H9 (cell line): ENCODE data around the gene RDH13. TPM values are rescaled to one million over a fixed set of nuclear protein-coding genes. Genes with fewer than 3 reads are reported as not detected.

ENCODE experiments used
- DNase-seq: peaks from one replicate; pipeline ENCODE4 v3.0.0-alpha.2; 2017
- H2AFZ ChIP-seq: one replicate; pipeline ENCODE4 v1.6.1; 2013; ENCODE audit warnings: mild to moderate bottlenecking, low read length, control low read depth, moderate library complexity
- H2AK5ac ChIP-seq: 2 replicates; pipeline ENCODE4 v1.6.1; 2013; ENCODE audit warnings: low read length, control low read depth, mixed read lengths; ENCODE audit not compliant: insufficient read length
- H2BK120ac ChIP-seq: one replicate; pipeline ENCODE4 v1.6.1; 2013; ENCODE audit warnings: low read depth, mild to moderate bottlenecking, low read length, control low read depth, inconsistent platforms; ENCODE audit not compliant: poor library complexity, severe bottlenecking
- H2BK12ac ChIP-seq: 2 replicates; pipeline ENCODE4 v1.6.1; 2013; ENCODE audit warnings: low read length, control low read depth, mixed read lengths, low read depth; ENCODE audit not compliant: insufficient read length
- H2BK15ac ChIP-seq: 2 replicates; pipeline ENCODE4 v1.6.1; 2013; ENCODE audit warnings: low read depth, low read length, control low read depth
- H2BK20ac ChIP-seq: one replicate; pipeline ENCODE4 v1.6.1; 2013; ENCODE audit warnings: low read depth, mild to moderate bottlenecking, low read length, control low read depth, inconsistent platforms; ENCODE audit not compliant: poor library complexity, severe bottlenecking
- H2BK5ac ChIP-seq: 2 replicates; pipeline ENCODE4 v1.6.1; 2013; ENCODE audit warnings: low read length, control low read depth, mixed read lengths; ENCODE audit not compliant: insufficient read length
- H3K14ac ChIP-seq: 2 replicates; pipeline ENCODE4 v1.6.1; 2013; ENCODE audit warnings: low read length, control low read depth; ENCODE audit not compliant: insufficient read depth
- H3K18ac ChIP-seq: 2 replicates; pipeline ENCODE4 v1.6.1; 2013; ENCODE audit warnings: low read depth, mild to moderate bottlenecking, mixed read lengths, low read length, control low read depth; ENCODE audit not compliant: insufficient read length
- H3K23ac ChIP-seq: 2 replicates; pipeline ENCODE4 v1.6.1; 2013; ENCODE audit warnings: low read length, control low read depth, mixed read lengths, low read depth; ENCODE audit not compliant: insufficient read length
- H3K23me2 ChIP-seq: 2 replicates; pipeline ENCODE4 v1.6.1; 2013; ENCODE audit warnings: low read depth, mild to moderate bottlenecking, mixed read lengths, low read length, control low read depth; ENCODE audit not compliant: insufficient read length, poor library complexity, severe bottlenecking
- H3K27ac ChIP-seq: 2 replicates; pipeline ENCODE4 v1.5.1; 2013; ENCODE audit warnings: low read length, control low read depth, mixed read lengths, low read depth; ENCODE audit not compliant: insufficient read length
- H3K27me3 ChIP-seq: 2 replicates; pipeline ENCODE4 v1.6.1; 2013; ENCODE audit warnings: low read length, control low read depth, inconsistent platforms; ENCODE audit not compliant: insufficient read depth
- H3K4ac ChIP-seq: 2 replicates; pipeline ENCODE4 v1.6.1; 2013; ENCODE audit warnings: low read depth, mild to moderate bottlenecking, control low read depth, inconsistent platforms, low read length, moderate library complexity
- H3K4me1 ChIP-seq: 2 replicates; pipeline ENCODE4 v1.6.1; 2013; ENCODE audit warnings: low read length, control low read depth, inconsistent platforms; ENCODE audit not compliant: insufficient read depth
- H3K4me2 ChIP-seq: 2 replicates; pipeline ENCODE4 v1.6.1; 2013; ENCODE audit warnings: low read length, control low read depth, mixed read lengths; ENCODE audit not compliant: insufficient read length, insufficient read depth
- H3K56ac ChIP-seq: 2 replicates; pipeline ENCODE4 v1.6.1; 2013; ENCODE audit warnings: low read depth, mild to moderate bottlenecking, mixed read lengths, low read length, control low read depth; ENCODE audit not compliant: insufficient read length
- H3K79me1 ChIP-seq: 2 replicates; pipeline ENCODE4 v1.6.1; 2013; ENCODE audit warnings: low read depth, mild to moderate bottlenecking, moderate library complexity, low read length, control low read depth, inconsistent platforms; ENCODE audit not compliant: insufficient read depth, poor library complexity, severe bottlenecking
- H3K79me2 ChIP-seq: 2 replicates; pipeline ENCODE4 v1.6.1; 2013; ENCODE audit warnings: low read length, control low read depth, inconsistent platforms; ENCODE audit not compliant: insufficient read depth
- H3K9ac ChIP-seq: 2 replicates; pipeline ENCODE4 v1.6.1; 2013; ENCODE audit warnings: low read length, control low read depth, mixed read lengths; ENCODE audit not compliant: insufficient read length; ENCODE audit errors: extremely low read depth
- H3K9me3 ChIP-seq: one replicate; pipeline ENCODE4 v1.6.1; 2013; ENCODE audit warnings: low read depth, low read length, inconsistent platforms; ENCODE audit not compliant: control insufficient read depth
- H3T11ph ChIP-seq: one replicate; pipeline ENCODE4 v1.6.1; 2013; ENCODE audit warnings: mild to moderate bottlenecking, low read length, control low read depth, inconsistent platforms
- H4K20me1 ChIP-seq: one replicate; pipeline ENCODE4 v1.6.1; 2013; ENCODE audit not compliant: control insufficient read depth, insufficient read length, insufficient read depth
- H4K5ac ChIP-seq: 2 replicates; pipeline ENCODE4 v1.6.1; 2013; ENCODE audit warnings: low read depth, mild to moderate bottlenecking, mixed read lengths, low read length, control low read depth; ENCODE audit not compliant: insufficient read length
- H4K8ac ChIP-seq: replicated peaks from 2 replicates; pipeline ENCODE4 v1.6.1; 2013; ENCODE audit warnings: low read length, control low read depth, mixed read lengths, low read depth; ENCODE audit not compliant: insufficient read length
- H4K91ac ChIP-seq: 2 replicates; pipeline ENCODE4 v1.6.1; 2013; ENCODE audit warnings: low read depth, mild to moderate bottlenecking, moderate library complexity, mixed read lengths, low read length, control low read depth; ENCODE audit not compliant: insufficient read length
- H3K27ac Mint-ChIP-seq, 3 experiments: 2 replicates in 2 of 3; 3 replicates in 1 of 3; pipeline ENCODE4 v1.8.0; 2020 to 2021; ENCODE audit warnings: mixed read lengths in 3 of 3, mild to moderate bottlenecking in 1 of 3, moderate library complexity in 1 of 3
- H3K27me3 Mint-ChIP-seq: 2 replicates; pipeline ENCODE4 v1.8.0; 2021; ENCODE audit warnings: low read depth, mild to moderate bottlenecking, moderate library complexity, mixed read lengths
- H3K36me3 Mint-ChIP-seq, 3 experiments: 2 replicates in 2 of 3; 3 replicates in 1 of 3; pipeline ENCODE4 v1.8.0; 2020 to 2021; ENCODE audit warnings: low read depth in 3 of 3, mixed read lengths in 3 of 3; ENCODE audit not compliant: insufficient read depth in 1 of 3
- H3K4me1 Mint-ChIP-seq, 2 experiments: 2 replicates each; pipeline ENCODE4 v1.8.0; 2020; ENCODE audit warnings: mixed read lengths in 2 of 2
- H3K4me3 Mint-ChIP-seq, 2 experiments: 2 replicates in 1 of 2; 3 replicates in 1 of 2; pipeline ENCODE4 v1.8.0; 2020 to 2021; ENCODE audit warnings: mild to moderate bottlenecking in 2 of 2, mixed read lengths in 2 of 2, moderate library complexity in 1 of 2
- H3K9me3 Mint-ChIP-seq, 2 experiments: 2 replicates in 1 of 2; 3 replicates in 1 of 2; pipeline ENCODE4 v1.8.0; 2020; ENCODE audit warnings: mild to moderate bottlenecking in 2 of 2, mixed read lengths in 2 of 2, moderate library complexity in 1 of 2
- WGBS: extraction: QIAGEN DNeasy Blood & Tissue Kit; methylation state at CpG from one replicate; pipeline ENCODE4 v1.1.7; 2013; ENCODE audit warnings: missing lambda C conversion rate, low lambda C conversion rate, mixed read lengths; ENCODE audit not compliant: insufficient read length; ENCODE audit errors: extremely low coverage; 5-methylcytosine and 5-hydroxymethylcytosine counted together
- total RNA-seq: library from RNA; stranded (reverse); gene quantifications from 2 replicates; pipeline ENCODE4 v1.2.1, GENCODE V29; 2021
- TF ChIP-seq, protein P1 (sequence below): fragments of 200-600 bp; sonication (generic); conservative IDR thresholded peaks from 3 replicates; pipeline ENCODE4 v1.8.0; 2021; ENCODE audit warnings: antibody characterized with exemption, mild to moderate bottlenecking

Gene RDH13
- total RNA-seq, 1 experiment from 2014 or later = 21.5 TPM

DNA sequence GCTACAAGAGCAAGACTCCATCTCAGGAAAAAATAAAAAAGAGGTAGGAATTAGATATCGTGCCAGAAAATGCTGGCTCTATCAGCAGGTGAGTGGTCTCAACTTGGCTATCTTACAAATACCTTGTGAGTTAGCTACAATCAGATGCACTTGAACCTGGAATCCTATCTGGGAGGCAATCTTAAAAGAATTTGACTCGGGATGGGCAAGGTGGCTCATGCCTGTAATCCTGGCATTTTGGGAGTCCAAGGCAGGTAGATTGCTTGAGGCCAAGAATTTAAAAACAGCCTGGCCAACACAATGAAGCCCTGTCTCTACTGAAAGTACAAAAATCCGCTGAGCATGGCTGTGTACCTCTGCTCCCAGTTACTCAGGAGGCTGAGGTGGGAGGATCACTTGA is 67.4 kb downstream of the RDH13 start:
- Mint-ChIP-seq H3K27ac (no peak overlapping the region), H3K27me3 (peaks cover 27% of the 10 kb centered on the region), H3K4me1 (no peaks in the 10 kb centered on the region), H3K36me3 (peaks cover 26 to 78% (median 45%) of the 10 kb centered on the region in 3 experiments; a peak in 6 of 7 replicates), H3K4me3 (no peak overlapping the region), H3K9me3 (peaks cover 0 to 71% of the 10 kb centered on the region in 2 experiments; a peak in 3 of 5 replicates)
- H3K9me3 ChIP-seq = no peaks in the 10 kb centered on the region
- no peaks in the 10 kb centered on the region for H3K79me1 ChIP-seq
- no peaks in the 10 kb centered on the region for H3K23me2 ChIP-seq
- no peaks in the 10 kb centered on the region for H3K79me2 ChIP-seq
- no peak overlapping the region for H4K8ac ChIP-seq
- no peak overlapping the region for H3K27ac ChIP-seq
- DNase-seq = no peak
- TF ChIP-seq, protein P1, sequence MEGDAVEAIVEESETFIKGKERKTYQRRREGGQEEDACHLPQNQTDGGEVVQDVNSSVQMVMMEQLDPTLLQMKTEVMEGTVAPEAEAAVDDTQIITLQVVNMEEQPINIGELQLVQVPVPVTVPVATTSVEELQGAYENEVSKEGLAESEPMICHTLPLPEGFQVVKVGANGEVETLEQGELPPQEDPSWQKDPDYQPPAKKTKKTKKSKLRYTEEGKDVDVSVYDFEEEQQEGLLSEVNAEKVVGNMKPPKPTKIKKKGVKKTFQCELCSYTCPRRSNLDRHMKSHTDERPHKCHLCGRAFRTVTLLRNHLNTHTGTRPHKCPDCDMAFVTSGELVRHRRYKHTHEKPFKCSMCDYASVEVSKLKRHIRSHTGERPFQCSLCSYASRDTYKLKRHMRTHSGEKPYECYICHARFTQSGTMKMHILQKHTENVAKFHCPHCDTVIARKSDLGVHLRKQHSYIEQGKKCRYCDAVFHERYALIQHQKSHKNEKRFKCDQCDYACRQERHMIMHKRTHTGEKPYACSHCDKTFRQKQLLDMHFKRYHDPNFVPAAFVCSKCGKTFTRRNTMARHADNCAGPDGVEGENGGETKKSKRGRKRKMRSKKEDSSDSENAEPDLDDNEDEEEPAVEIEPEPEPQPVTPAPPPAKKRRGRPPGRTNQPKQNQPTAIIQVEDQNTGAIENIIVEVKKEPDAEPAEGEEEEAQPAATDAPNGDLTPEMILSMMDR = no peak
- H4K91ac ChIP-seq = no peak overlapping the region
- no peak overlapping the region for H2BK5ac ChIP-seq
- no peak overlapping the region for H3K14ac ChIP-seq
- H3K9ac ChIP-seq = no peak overlapping the region
- no peaks in the 10 kb centered on the region for H3K4me1 ChIP-seq
- no peak overlapping the region for H2BK120ac ChIP-seq
- H3K18ac ChIP-seq = no peak overlapping the region
- no peak overlapping the region for H3K23ac ChIP-seq
- no peak overlapping the region for H2AK5ac ChIP-seq
- WGBS = no CpG with 5 or more reads among the region's 3 CpGs
- no peaks in the 10 kb centered on the region for H4K20me1 ChIP-seq
- no peak overlapping the region for H3K56ac ChIP-seq
- no peak overlapping the region for H2BK12ac ChIP-seq
- H3K27me3 ChIP-seq = no peaks in the 10 kb centered on the region
- H3K4ac ChIP-seq = no peak overlapping the region
- H3T11ph ChIP-seq = no peak overlapping the region
- H2BK20ac ChIP-seq = no peak overlapping the region
- no peak overlapping the region for H3K4me2 ChIP-seq
- no peak overlapping the region for H2AFZ ChIP-seq
- no peak overlapping the region for H2BK15ac ChIP-seq
- no peak overlapping the region for H4K5ac ChIP-seq

Other genes starting within 250 kb of the RDH13 start
- gene KIR3DL1, start 246.7 kb downstream of the RDH13 start, total RNA-seq = not detected in 2 replicates
- gene KIR2DS4, start 230.5 kb downstream of the RDH13 start, total RNA-seq = not detected in 2 replicates
- not detected in 2 replicates for gene KIR3DL2, start 212.7 kb downstream of the RDH13 start, total RNA-seq
- not detected in 2 replicates for gene FCAR, start 188.9 kb downstream of the RDH13 start, total RNA-seq
- gene NCR1, start 157.0 kb downstream of the RDH13 start, total RNA-seq = 1.4 and 2.0 TPM in 2 replicates
- 1.1 TPM in 2 replicates for gene NLRP7, start 115.6 kb downstream of the RDH13 start, total RNA-seq
- 131 and 132 TPM in 2 replicates for gene NLRP2, start 96.8 kb downstream of the RDH13 start, total RNA-seq
- gene GP6, start 24.9 kb downstream of the RDH13 start, total RNA-seq = 0.15 and 0.53 TPM in 2 replicates
- 21.2 and 24.0 TPM in 2 replicates for gene EPS8L1, start 12.7 kb upstream of the RDH13 start, total RNA-seq
- gene PPP1R12C, start 54.5 kb upstream of the RDH13 start, total RNA-seq = 79.9 and 87.7 TPM in 2 replicates
- 124 and 127 TPM in 2 replicates for gene TNNT1, start 86.1 kb upstream of the RDH13 start, total RNA-seq
- 36.9 and 41.0 TPM in 2 replicates for gene TNNI3, start 94.6 kb upstream of the RDH13 start, total RNA-seq
- gene DNAAF3, start 103.5 kb upstream of the RDH13 start, total RNA-seq = 3.0 and 4.6 TPM in 2 replicates
- 3.0 and 4.5 TPM in 2 replicates for gene SYT5, start 117.1 kb upstream of the RDH13 start, total RNA-seq
- 0.24 and 0.33 TPM in 2 replicates for gene PTPRH, start 146.4 kb upstream of the RDH13 start, total RNA-seq
- 3.6 and 4.5 TPM in 2 replicates for gene TMEM86B, start 165.6 kb upstream of the RDH13 start, total RNA-seq
- 76.2 and 79.7 TPM in 2 replicates for gene PPP6R1, start 195.9 kb upstream of the RDH13 start, total RNA-seq
- gene HSPBP1, start 217.0 kb upstream of the RDH13 start, total RNA-seq = 47.4 and 50.7 TPM in 2 replicates
- gene BRSK1, start 220.8 kb upstream of the RDH13 start, total RNA-seq = 43.5 and 47.0 TPM in 2 replicates